ENCODE results near the gene CD83. TPM values are rescaled to one million over a fixed set of nuclear protein-coding genes. Genes with fewer than 3 reads are reported as not detected.

The CD83 gene
- total and polyA plus RNA-seq, 2 experiments from 2014 or later = 3.3 to 4.7 TPM

DNA sequence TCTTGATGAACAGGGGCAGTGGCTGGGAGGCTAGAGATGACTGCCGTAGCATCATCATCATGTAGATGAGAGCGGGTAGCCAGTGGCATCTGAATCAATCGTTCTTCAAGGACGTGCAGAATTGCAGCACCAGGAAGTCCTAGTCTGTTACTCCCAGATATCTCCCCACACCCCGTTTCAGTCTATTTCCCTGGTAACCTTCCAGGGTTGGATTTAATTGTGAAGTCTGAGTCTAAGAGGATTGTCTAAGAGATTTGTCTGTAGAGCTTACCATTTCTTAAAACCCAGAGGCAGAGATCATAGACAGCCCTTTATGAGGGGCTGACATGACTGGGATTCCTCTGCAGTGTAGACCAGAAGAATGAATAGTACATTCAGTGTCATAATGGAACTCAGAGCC is 16.6 kb upstream of the CD83 start:
- no peaks in the 10 kb centered on the region for H3K9me3 ChIP-seq (ENCODE audit: low read depth)
- H3K27me3 ChIP-seq = no peaks in the 10 kb centered on the region
- no peak overlapping the region for H3K4me3 ChIP-seq
- no peak for DNase-seq (ENCODE audit: low read depth in 1 of 2, low spot score in 1 of 2)
- TF ChIP-seq, protein P1, sequence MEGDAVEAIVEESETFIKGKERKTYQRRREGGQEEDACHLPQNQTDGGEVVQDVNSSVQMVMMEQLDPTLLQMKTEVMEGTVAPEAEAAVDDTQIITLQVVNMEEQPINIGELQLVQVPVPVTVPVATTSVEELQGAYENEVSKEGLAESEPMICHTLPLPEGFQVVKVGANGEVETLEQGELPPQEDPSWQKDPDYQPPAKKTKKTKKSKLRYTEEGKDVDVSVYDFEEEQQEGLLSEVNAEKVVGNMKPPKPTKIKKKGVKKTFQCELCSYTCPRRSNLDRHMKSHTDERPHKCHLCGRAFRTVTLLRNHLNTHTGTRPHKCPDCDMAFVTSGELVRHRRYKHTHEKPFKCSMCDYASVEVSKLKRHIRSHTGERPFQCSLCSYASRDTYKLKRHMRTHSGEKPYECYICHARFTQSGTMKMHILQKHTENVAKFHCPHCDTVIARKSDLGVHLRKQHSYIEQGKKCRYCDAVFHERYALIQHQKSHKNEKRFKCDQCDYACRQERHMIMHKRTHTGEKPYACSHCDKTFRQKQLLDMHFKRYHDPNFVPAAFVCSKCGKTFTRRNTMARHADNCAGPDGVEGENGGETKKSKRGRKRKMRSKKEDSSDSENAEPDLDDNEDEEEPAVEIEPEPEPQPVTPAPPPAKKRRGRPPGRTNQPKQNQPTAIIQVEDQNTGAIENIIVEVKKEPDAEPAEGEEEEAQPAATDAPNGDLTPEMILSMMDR (IDR thresholded peaks at IDR 0.05; ENCODE audit: low read depth, low read length) = no peak
- H3K4me1 ChIP-seq (ENCODE audit: low read depth) = no peaks in the 10 kb centered on the region
- H3K36me3 ChIP-seq = no peaks in the 10 kb centered on the region
- H3K27ac ChIP-seq = no peak overlapping the region

DNA sequence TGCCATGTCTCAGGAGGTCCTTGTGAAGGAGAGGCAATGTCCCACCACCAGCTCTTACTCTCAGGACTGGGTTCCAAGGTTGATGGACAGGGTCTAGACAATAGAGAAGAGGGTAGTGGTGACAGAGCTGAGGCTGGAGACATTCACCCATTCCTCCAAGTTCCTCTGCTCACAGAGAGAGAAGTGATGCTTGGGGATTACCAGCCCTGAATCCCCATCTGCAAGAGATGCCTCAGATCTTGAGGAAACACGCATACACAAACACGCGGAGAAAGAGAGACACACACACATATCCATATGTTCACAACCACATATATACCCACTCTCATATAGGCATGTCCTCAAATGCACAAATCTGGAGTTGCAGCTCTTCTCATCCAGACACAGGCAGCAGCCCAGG is 15.2 kb upstream of the CD83 start:
- H3K36me3 ChIP-seq = no peaks in the 10 kb centered on the region
- TF ChIP-seq, protein P1 (IDR thresholded peaks at IDR 0.05; ENCODE audit: low read depth, low read length) = no peak
- no peak overlapping the region for H3K27ac ChIP-seq
- H3K4me1 ChIP-seq (ENCODE audit: low read depth) = no peaks in the 10 kb centered on the region
- H3K27me3 ChIP-seq = no peaks in the 10 kb centered on the region
- no peak overlapping the region for H3K4me3 ChIP-seq
- H3K9me3 ChIP-seq (ENCODE audit: low read depth) = no peaks in the 10 kb centered on the region
- no peak for DNase-seq (ENCODE audit: low read depth in 1 of 2, low spot score in 1 of 2)

GRCh38 chr6:14105547-14105946 is 12.0 kb upstream of the CD83 start:
- no peak for DNase-seq (ENCODE audit: low read depth in 1 of 2, low spot score in 1 of 2)
- TF ChIP-seq, protein P1 (IDR thresholded peaks at IDR 0.05; ENCODE audit: low read depth, low read length) = no peak
- Histone ChIP-seq H3K36me3 (no peaks in the 10 kb centered on the region), H3K27me3 (no peaks in the 10 kb centered on the region), H3K4me1 (ENCODE audit: low read depth) (no peaks in the 10 kb centered on the region), H3K9me3 (ENCODE audit: low read depth) (no peaks in the 10 kb centered on the region), H3K4me3 (no peak overlapping the region), H3K27ac (no peak overlapping the region)

- Histone ChIP-seq H3K36me3 (no peaks in the 10 kb centered on the region), H3K27me3 (no peaks in the 10 kb centered on the region), H3K4me1 (ENCODE audit: low read depth) (no peaks in the 10 kb centered on the region), H3K9me3 (ENCODE audit: low read depth) (no peaks in the 10 kb centered on the region), H3K27ac (no peak overlapping the region), H3K4me3 (no peak overlapping the region)
- TF ChIP-seq, protein P1 (IDR thresholded peaks at IDR 0.05; ENCODE audit: low read depth, low read length) = no peak
- no peak for DNase-seq (ENCODE audit: low read depth in 1 of 2, low spot score in 1 of 2)
These were observed 10.6 kb upstream of the CD83 start for GRCh38 chr6:14107000-14107399.

GRCh38 chr6:14107711-14108494 is 9.7 kb upstream of the CD83 start:
- no peak for DNase-seq (ENCODE audit: low read depth in 1 of 2, low spot score in 1 of 2)
- TF ChIP-seq, protein P1 (IDR thresholded peaks at IDR 0.05; ENCODE audit: low read depth, low read length) = no peak
- no peaks in the 10 kb centered on the region for H3K27me3 ChIP-seq
- H3K27ac ChIP-seq = no peak overlapping the region
- H3K4me3 ChIP-seq = no peak overlapping the region
- H3K4me1 ChIP-seq (ENCODE audit: low read depth) = no peaks in the 10 kb centered on the region
- no peaks in the 10 kb centered on the region for H3K9me3 ChIP-seq (ENCODE audit: low read depth)
- no peaks in the 10 kb centered on the region for H3K36me3 ChIP-seq
